Brain microvascular endothelial cell (primary cell): ENCODE measurements around the gene ZSCAN10.

Experiments used
- DNase-seq: peaks from one replicate; pipeline ENCODE4 v3.0.0-alpha.2; 2020
- H3K27ac ChIP-seq: fragments of 250-450 bp; sonication (Bioruptor Pico); 2 replicates; pipeline ENCODE4 v1.5.1; 2020; ENCODE audit warnings: mild to moderate bottlenecking, moderate library complexity
- H3K27me3 ChIP-seq: fragments of 250-450 bp; sonication (Bioruptor Pico); replicated peaks from 2 replicates; pipeline ENCODE4 v1.5.1; 2020; ENCODE audit warnings: mild to moderate bottlenecking
- H3K36me3 ChIP-seq: fragments of 250-450 bp; sonication (Bioruptor Pico); replicated peaks from 2 replicates; pipeline ENCODE4 v1.5.1; 2020; ENCODE audit warnings: mild to moderate bottlenecking
- H3K4me3 ChIP-seq: 2 replicates; pipeline ENCODE4 v1.5.1; 2011; ENCODE audit warnings: low read depth, mild to moderate bottlenecking, control low read depth, low read length, moderate library complexity
- CTCF ChIP-seq: IDR thresholded peaks from 2 replicates; pipeline ENCODE4 v1.5.1; 2011; ENCODE audit warnings: low read depth, mild to moderate bottlenecking, moderate library complexity, low read length, control low read depth, inconsistent platforms; ENCODE audit errors: missing control alignments
- in situ Hi-C: cut with HindIII; loops from 2 replicates; pipeline ENCODE4 v1.10.0; 2017; ENCODE audit warnings: low sequenced_read_pairs, low pct_ligation_motif_present

The ZSCAN10 gene

DNA sequence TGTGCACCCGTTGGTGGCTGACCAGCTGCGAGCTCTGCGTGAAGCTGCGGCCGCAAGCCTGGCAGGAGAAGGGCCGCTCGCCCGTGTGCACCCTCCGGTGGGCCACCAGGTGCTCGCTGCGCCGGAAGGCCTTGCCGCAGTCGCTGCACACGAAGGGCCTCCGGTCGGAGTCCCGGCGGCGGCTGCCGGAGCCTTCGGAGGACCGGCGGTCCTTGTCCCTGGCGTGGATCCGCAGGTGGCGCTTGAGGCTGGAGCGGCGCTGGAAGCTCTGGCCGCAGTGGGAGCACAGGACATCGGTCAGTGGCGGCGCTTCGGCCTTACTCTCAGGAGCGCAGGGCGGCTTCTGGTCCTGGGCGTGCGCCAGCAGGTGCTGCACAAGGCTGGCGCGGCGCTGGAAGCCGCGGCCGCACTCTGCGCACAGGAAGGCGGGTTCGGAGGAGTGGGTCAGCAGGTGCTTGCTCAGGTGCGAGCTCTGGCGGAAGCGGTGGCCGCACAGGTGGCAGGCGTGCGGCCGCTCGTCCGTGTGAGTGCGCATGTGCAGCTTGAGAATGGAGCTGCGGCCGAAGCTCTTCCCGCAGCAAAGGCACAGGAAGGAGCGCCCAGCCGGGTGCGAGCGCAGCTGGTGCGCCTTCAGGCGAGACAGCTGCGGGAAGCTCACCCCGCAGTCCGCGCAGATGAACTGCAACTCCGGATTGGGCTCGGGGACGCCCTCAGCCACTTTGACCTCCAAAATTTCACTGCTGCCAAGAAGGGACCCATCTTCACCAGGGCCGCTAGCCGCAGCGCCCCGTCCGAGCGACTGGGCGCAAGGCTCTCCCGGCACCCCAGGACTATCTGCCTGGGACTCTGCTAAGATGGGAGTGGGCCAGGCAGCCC, 9.1 kb downstream of the ZSCAN10 start:
- DNase-seq = no peak
- in situ Hi-C loops = no loop called here

GRCh38 chr16:3088925-3089716, 10.0 kb downstream of the ZSCAN10 start:
- Histone ChIP-seq H3K27me3 (peaks cover 6% of the 10 kb centered on the region), H3K4me3 (no peak overlapping the region), H3K27ac (no peak overlapping the region), H3K36me3 (no peaks in the 10 kb centered on the region)
- in situ Hi-C loops = no loop called here
- TF ChIP-seq CTCF = no peak
- no peak for DNase-seq

More for the DNA sequence above, 9.1 kb downstream of the ZSCAN10 start:
- no peak for TF ChIP-seq CTCF
- no peak overlapping the region for H3K27ac ChIP-seq
- H3K4me3 ChIP-seq = no peak overlapping the region
- H3K27me3 ChIP-seq = peaks cover 6% of the 10 kb centered on the region
- no peaks in the 10 kb centered on the region for H3K36me3 ChIP-seq

- TF ChIP-seq CTCF = no peak
- DNase-seq = no peak
- H3K36me3 ChIP-seq = no peaks in the 10 kb centered on the region
- H3K27ac ChIP-seq = no peak overlapping the region
- H3K27me3 ChIP-seq = peaks cover 6% of the 10 kb centered on the region
- in situ Hi-C loops = no loop called here
- H3K4me3 ChIP-seq = no peak overlapping the region
These were observed 10.6 kb downstream of the ZSCAN10 start for GRCh38 chr16:3088450-3088849.

DNA sequence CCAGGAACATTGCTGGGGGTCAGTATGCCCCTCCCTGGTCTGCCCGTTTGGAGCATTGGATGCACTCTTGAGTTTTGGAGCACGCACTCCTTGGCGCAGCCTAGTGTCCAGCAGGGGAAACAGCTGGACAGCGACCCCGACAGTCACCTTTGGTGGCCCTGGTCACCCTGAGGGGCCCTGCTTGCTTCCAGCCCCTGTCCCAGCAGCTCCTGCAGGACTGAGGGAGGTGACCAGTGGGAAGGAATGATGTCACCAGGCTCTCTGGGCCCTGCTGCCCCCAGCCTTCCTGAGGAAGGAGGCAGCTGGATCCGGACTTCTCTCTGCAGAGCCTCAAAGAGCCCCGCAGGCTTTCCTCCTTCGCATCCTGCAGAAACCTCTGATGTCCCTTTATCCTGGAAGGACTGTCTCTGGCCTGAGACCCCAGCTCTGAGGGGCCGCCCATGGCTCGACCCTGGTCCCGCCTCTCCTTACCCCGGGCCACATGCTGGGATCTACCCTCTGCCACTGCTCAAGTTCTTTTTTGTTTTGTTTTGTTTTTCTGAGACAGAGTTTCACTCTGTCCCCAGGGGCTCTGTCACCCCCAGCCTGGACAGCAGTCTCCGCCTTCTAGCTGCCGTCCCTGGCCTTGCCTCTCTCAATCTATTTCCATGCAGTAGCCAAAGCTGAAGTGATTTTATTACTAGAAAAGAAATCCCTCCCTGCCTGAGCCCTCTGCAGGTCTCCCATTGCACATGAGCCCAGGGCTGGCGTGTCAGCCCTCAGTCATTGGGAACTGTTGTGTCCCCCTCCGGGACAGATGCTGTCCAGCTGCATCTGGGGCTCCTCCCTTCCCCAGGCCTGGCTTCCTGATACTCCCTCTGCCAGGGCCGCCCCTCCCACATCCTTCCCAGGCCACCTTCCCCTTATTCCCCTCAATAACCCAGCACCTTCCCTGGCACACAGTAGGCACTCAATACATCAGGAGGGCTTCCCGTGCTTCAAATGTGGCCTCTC, 11.6 kb downstream of the ZSCAN10 start:
- no peak overlapping the region for H3K4me3 ChIP-seq
- no peaks in the 10 kb centered on the region for H3K36me3 ChIP-seq
- no peak overlapping the region for H3K27ac ChIP-seq
- no peak for DNase-seq
- peaks cover 3% of the 10 kb centered on the region for H3K27me3 ChIP-seq
- TF ChIP-seq CTCF = peak; percentile 41
- in situ Hi-C loops = no loop called here

DNA sequence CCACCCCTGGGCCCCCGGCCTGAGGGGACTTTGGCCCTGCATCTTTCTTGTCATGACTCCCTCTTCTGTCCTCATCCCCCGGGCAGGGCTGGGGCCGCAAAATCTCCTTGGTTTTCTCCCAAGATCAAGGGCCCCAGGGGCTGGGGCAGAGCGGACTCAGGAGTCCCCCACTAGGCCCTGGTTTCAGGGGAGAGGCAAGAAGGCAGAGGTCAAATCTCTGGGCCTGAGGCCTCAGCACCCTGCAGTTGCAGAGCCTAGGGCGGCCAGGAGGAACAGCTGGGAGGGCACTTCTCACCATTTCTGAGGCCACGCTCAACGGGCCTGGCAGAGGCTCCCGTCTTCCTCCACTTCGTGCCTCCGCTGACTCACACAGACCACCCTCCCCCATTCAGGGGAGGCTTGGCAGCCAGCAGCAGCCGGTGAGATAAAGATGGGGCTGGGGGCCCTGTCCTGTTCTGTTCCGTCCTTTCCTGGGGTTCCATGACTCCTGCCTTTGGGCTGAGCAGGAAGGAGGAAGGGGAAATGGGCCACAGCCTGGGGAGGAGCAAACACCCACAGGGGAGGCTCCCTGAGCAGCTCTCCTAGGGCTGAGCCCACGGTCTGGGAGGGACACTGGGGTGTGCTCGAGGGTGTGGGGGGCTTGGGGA, 12.4 kb downstream of the ZSCAN10 start:
- in situ Hi-C loops = no loop called here
- Histone ChIP-seq H3K4me3 (no peak overlapping the region), H3K36me3 (no peaks in the 10 kb centered on the region), H3K27me3 (no peaks in the 10 kb centered on the region), H3K27ac (no peak overlapping the region)
- no peak for TF ChIP-seq CTCF
- DNase-seq = no peak
